A673 (cell line): ENCODE measurements around the gene CASD1. TPM values are rescaled to one million over a fixed set of nuclear protein-coding genes. Genes with fewer than 3 reads are reported as not detected.
A peak's percentile ranks its signal among the peaks of the same experiment; 100 is the strongest.

Source experiments
- BruUV-seq: library from RNA; stranded (reverse); fragments of 400-500 nt; replicated peaks from 2 replicates; lab custom pipeline; 2021; lab: Mats Ljungman, UMichigan
- CTCF ChIA-PET: fragments of 300-600 bp; sonication (Branson Sonifier 250); formaldehyde crosslinking; loops from one replicate; lab custom pipeline; 2022; ENCODE audit warnings: antibody characterized with exemption; lab: Charles Lee
- POLR2A ChIA-PET: fragments of 300-600 bp; sonication (Branson Sonifier 250); formaldehyde crosslinking; loops from one replicate; lab custom pipeline; 2022; ENCODE audit warnings: antibody characterized with exemption; ENCODE audit not compliant: low non-redundant PET; lab: Charles Lee
- DNase-seq: peaks from one replicate; pipeline ENCODE4 v3.0.0-alpha.2; 2015; ENCODE audit warnings: low spot score
- H3K27ac ChIP-seq: fragments of 200-600 bp; sonication (generic); 2 replicates; pipeline ENCODE4 v1.5.1; 2016; ENCODE audit warnings: mixed run types, low read depth, mild to moderate bottlenecking, mixed read lengths, antibody characterized with exemption, low read length; ENCODE audit not compliant: poor library complexity, severe bottlenecking
- H3K27me3 ChIP-seq: fragments of 200-600 bp; sonication (generic); replicated peaks from 2 replicates; pipeline ENCODE4 v1.6.1; 2017; ENCODE audit warnings: mixed run types, low read depth, mild to moderate bottlenecking, mixed read lengths, antibody characterized with exemption, low read length; ENCODE audit not compliant: insufficient read depth, poor library complexity
- H3K36me3 ChIP-seq: fragments of 200-600 bp; sonication (generic); 2 replicates; pipeline ENCODE4 v1.6.1; 2016; ENCODE audit warnings: mixed run types, mild to moderate bottlenecking, mixed read lengths, antibody characterized with exemption, low read length; ENCODE audit not compliant: insufficient read depth, poor library complexity, severe bottlenecking
- H3K4me1 ChIP-seq: fragments of 200-600 bp; sonication (generic); 2 replicates; pipeline ENCODE4 v1.6.1; 2017; ENCODE audit warnings: mixed run types, mild to moderate bottlenecking, mixed read lengths, antibody characterized with exemption, low read length; ENCODE audit not compliant: insufficient read depth, poor library complexity, severe bottlenecking
- H3K4me3 ChIP-seq: fragments of 200-600 bp; sonication (generic); 2 replicates; pipeline ENCODE4 v1.5.1; 2016; ENCODE audit warnings: low read depth, mixed run types, mild to moderate bottlenecking, mixed read lengths, low read length; ENCODE audit not compliant: poor library complexity, severe bottlenecking
- H3K9me3 ChIP-seq: fragments of 200-600 bp; sonication (generic); 2 replicates; pipeline ENCODE4 v1.6.1; 2016; ENCODE audit warnings: mixed run types, low read depth, mild to moderate bottlenecking, mixed read lengths, antibody characterized with exemption, low read length; ENCODE audit not compliant: poor library complexity, severe bottlenecking
- CTCF ChIP-seq: fragments of 300-800, 200-600 bp; sonication (generic); conservative IDR thresholded peaks from 2 replicates; pipeline ENCODE4 v1.5.1; 2017; ENCODE audit warnings: low read depth, mild to moderate bottlenecking, antibody characterized with exemption, low read length, moderate library complexity, mixed read lengths
- EZH2 ChIP-seq: fragments of 200-600 bp; sonication (generic); IDR thresholded peaks from 2 replicates; pipeline ENCODE4 v1.6.1; 2017; ENCODE audit warnings: borderline replicate concordance, low read depth, mild to moderate bottlenecking, mixed read lengths, antibody characterized with exemption, low read length; ENCODE audit not compliant: poor library complexity, severe bottlenecking
- intact Hi-C: fragments of 100-400 bp; cut with micrococcal nuclease; formaldehyde crosslinking; loops from one replicate; pipeline ENCODE4 v1.10.0; 2022; ENCODE audit not compliant: unreplicated experiment
- total RNA-seq: library from RNA; stranded (reverse); gene quantifications from 2 replicates; pipeline ENCODE4 v1.2.3, GENCODE V29; 2021

Gene CASD1
- total RNA-seq, 1 experiment from 2014 or later: 17.0 TPM

- BruUV-seq: no TSS peak
- DNase-seq: peak; percentile 37
- ChIA-PET POLR2A (no interaction called here), CTCF (no interaction called here)
- Histone ChIP-seq H3K4me3 (no peak overlapping the region), H3K27ac (no peak overlapping the region), H3K4me1 (peaks cover 20% of the 10 kb centered on the region), H3K36me3 (peaks cover 3% of the 10 kb centered on the region), H3K27me3 (no peaks in the 10 kb centered on the region), H3K9me3 (no peaks in the 10 kb centered on the region)
- intact Hi-C loops: no loop called here
- TF ChIP-seq EZH2 (no peak), CTCF (no peak)
Observed at GRCh38 chr7:94530109-94530508, 20.5 kb downstream of the CASD1 start.

GRCh38 chr7:94532676-94533075 lies 23.1 kb downstream of the CASD1 start:
- intact Hi-C loops: no loop called here
- TF ChIP-seq CTCF (no peak), EZH2 (no peak)
- ChIA-PET CTCF (no interaction called here), POLR2A (no interaction called here)
- DNase-seq: no peak
- H3K36me3 ChIP-seq: peaks cover 3% of the 10 kb centered on the region
- no peaks in the 10 kb centered on the region for H3K9me3 ChIP-seq
- BruUV-seq: no TSS peak
- no peak overlapping the region for H3K4me3 ChIP-seq
- no peak overlapping the region for H3K27ac ChIP-seq
- H3K4me1 ChIP-seq: peaks cover 20% of the 10 kb centered on the region
- no peaks in the 10 kb centered on the region for H3K27me3 ChIP-seq

- TF ChIP-seq EZH2: no peak
- TF ChIP-seq CTCF: no peak
- ChIA-PET POLR2A (no interaction called here), CTCF (no interaction called here)
- Histone ChIP-seq H3K4me1 (no peaks in the 10 kb centered on the region), H3K9me3 (no peaks in the 10 kb centered on the region), H3K4me3 (no peak overlapping the region), H3K36me3 (peaks cover 7% of the 10 kb centered on the region), H3K27me3 (no peaks in the 10 kb centered on the region), H3K27ac (no peak overlapping the region)
- DNase-seq: no peak
- intact Hi-C loops: no loop called here
- no TSS peak for BruUV-seq
Observed at GRCh38 chr7:94540428-94540827, 30.8 kb downstream of the CASD1 start.
